HG03139 (cell line): ENCODE measurements around the gene NXN.

Experiments
- ATAC-seq: cut with Tn5 transposase; IDR thresholded peaks from one replicate; pipeline ENCODE4 v1.9.1; 2021; ENCODE audit not compliant: unreplicated experiment

NXN gene

GRCh38 chr17:979539-980405 is at the start of gene NXN:
Gene NXN (minus strand): TSS chr17:979776.
- peak; percentile 52 for ATAC-seq

GRCh38 chr17:1027044-1027443 is 47.5 kb upstream of the NXN start:
- ATAC-seq: no peak

GRCh38 chr17:1026599-1026975 is 47.0 kb upstream of the NXN start:
- no peak for ATAC-seq

GRCh38 chr17:1025733-1026598 is 46.4 kb upstream of the NXN start:
- ATAC-seq: no peak

- no peak for ATAC-seq
Measured at GRCh38 chr17:1024076-1024475, 44.5 kb upstream of the NXN start.

- no peak for ATAC-seq
Measured at GRCh38 chr17:1022278-1023024, 42.9 kb upstream of the NXN start.

- ATAC-seq: no peak
Measured at GRCh38 chr17:1021147-1021546, 41.6 kb upstream of the NXN start.

- ATAC-seq: no peak
Measured at GRCh38 chr17:1019451-1019850, 39.9 kb upstream of the NXN start.

GRCh38 chr17:1018547-1018946 is 39.0 kb upstream of the NXN start:
- ATAC-seq: no peak

GRCh38 chr17:1013729-1014090 is 34.1 kb upstream of the NXN start:
- ATAC-seq: no peak

- no peak for ATAC-seq
Measured at GRCh38 chr17:1012823-1013728, 33.5 kb upstream of the NXN start.

- ATAC-seq: no peak
Measured at GRCh38 chr17:1011760-1012735, 32.5 kb upstream of the NXN start.

GRCh38 chr17:1011138-1011537 is 31.6 kb upstream of the NXN start:
- ATAC-seq: no peak

- ATAC-seq: no peak
Measured at GRCh38 chr17:1010586-1010985, 31.0 kb upstream of the NXN start.

- ATAC-seq: no peak
Measured at GRCh38 chr17:1010086-1010450, 30.5 kb upstream of the NXN start.

- ATAC-seq: no peak
Measured at GRCh38 chr17:1009229-1010085, 29.9 kb upstream of the NXN start.

GRCh38 chr17:1008008-1008761 is 28.6 kb upstream of the NXN start:
- ATAC-seq: no peak
